Esophagus muscularis mucosa (tissue), 3 donors: ENCODE results near the gene TUBA4B.

Experiments used
- CTCF ChIP-seq, 3 experiments: fragments of 200-600 bp in 2 of 3; fragments of 450-650 bp in 1 of 3; sonication (generic) in 2 of 3; IDR thresholded peaks; one replicate each; pipeline ENCODE4 v1.5.1; 2017 to 2019; ENCODE audit warnings: antibody characterized with exemption in 3 of 3, mild to moderate bottlenecking in 2 of 3, moderate library complexity in 1 of 3
- POLR2A ChIP-seq: fragments of 450-650 bp; IDR thresholded peaks from one replicate; pipeline ENCODE4 v1.6.1; 2017; ENCODE audit warnings: antibody characterized with exemption, moderate library complexity, mild to moderate bottlenecking, low read depth
- POLR2AphosphoS5 ChIP-seq, 2 donors: sonication (generic); formaldehyde crosslinking; IDR thresholded peaks; one replicate each; pipeline ENCODE4 v1.6.1; 2017; ENCODE audit warnings: antibody characterized with exemption in 2 of 2

GRCh38 chr2:219300022-219300421 lies 47.0 kb downstream of the TUBA4B start:
- no peak for TF ChIP-seq CTCF (IDR thresholded peaks at IDR 0.05)
- no peak for TF ChIP-seq POLR2A
- no peak for TF ChIP-seq POLR2AphosphoS5 (IDR thresholded peaks at IDR 0.05)
